Activated CD8-positive, alpha-beta T cell treated with anti-CD3 and anti-CD28 coated beads for 36 hours (primary cell): ENCODE data around the gene HOXC5. TPM values are rescaled to one million over a fixed set of nuclear protein-coding genes. Genes with fewer than 3 reads are reported as not detected.

Experiments
- ATAC-seq: fragments of 200-7000 bp; cut with Tn5 transposase; one replicate; pipeline ENCODE4 v1.10.0; 2021; ENCODE audit warnings: mild to moderate bottlenecking, moderate library complexity
- CTCF ChIA-PET: fragments of 350-600 bp; sonication (Branson Sonifier 250); formaldehyde crosslinking; loops from one replicate; lab custom pipeline; 2021; ENCODE audit warnings: antibody characterized with exemption; lab: Charles Lee
- POLR2A ChIA-PET: fragments of 350-600 bp; sonication (Branson Sonifier 250); formaldehyde crosslinking; loops from one replicate; lab custom pipeline; 2021; ENCODE audit warnings: antibody characterized with exemption; lab: Charles Lee
- DNase-seq: peaks from one replicate; pipeline ENCODE4 v3.0.0-alpha.2; 2020
- H3K27ac Mint-ChIP-seq: one replicate; pipeline ENCODE4 v1.8.0; 2021; ENCODE audit warnings: mild to moderate bottlenecking, mixed read lengths
- H3K27me3 Mint-ChIP-seq: one replicate; pipeline ENCODE4 v1.8.0; 2021; ENCODE audit warnings: mixed read lengths
- H3K36me3 Mint-ChIP-seq: one replicate; pipeline ENCODE4 v1.8.0; 2021; ENCODE audit warnings: low read depth, mixed read lengths
- H3K4me1 Mint-ChIP-seq: one replicate; pipeline ENCODE4 v1.8.0; 2021; ENCODE audit warnings: low read depth, mixed read lengths
- H3K4me3 Mint-ChIP-seq: one replicate; pipeline ENCODE4 v1.8.0; 2021; ENCODE audit warnings: mild to moderate bottlenecking, moderate library complexity, mixed read lengths
- H3K9me3 Mint-ChIP-seq: one replicate; pipeline ENCODE4 v1.8.0; 2021; ENCODE audit warnings: mixed read lengths
- CTCF ChIP-seq: fragments of 200-600 bp; IDR thresholded peaks from one replicate; pipeline ENCODE4 v1.8.0; 2022; ENCODE audit warnings: antibody characterized with exemption, mild to moderate bottlenecking
- intact Hi-C: fragments of 100-400 bp; cut with micrococcal nuclease; formaldehyde crosslinking; loops from one replicate; pipeline ENCODE4 v1.10.0; 2022
- total RNA-seq, 2 experiments: library from RNA; stranded (reverse); gene quantifications; one replicate each; pipeline ENCODE4 v1.2.3, GENCODE V29; 2021

The HOXC5 gene
- total RNA-seq, 2 experiments from 2014 or later, result not detected

- POLR2A ChIA-PET, result interaction anchor here (0.7 kb wide), 1 partner anchor 8 kb away, joined by 3 read pairs; no protein-coding TSS in a partner anchor
- H3K4me3 Mint-ChIP-seq, result no peak overlapping the region
- TF ChIP-seq CTCF, result no peak
- no peak overlapping the region for H3K27ac Mint-ChIP-seq
- H3K36me3 Mint-ChIP-seq, result no peaks in the 10 kb centered on the region
- intact Hi-C loops, result no loop called here
- peaks cover 17% of the 10 kb centered on the region for H3K4me1 Mint-ChIP-seq
- no peaks in the 10 kb centered on the region for H3K9me3 Mint-ChIP-seq
- no peak for DNase-seq
- ATAC-seq, result no peak
- H3K27me3 Mint-ChIP-seq, result peaks cover 84% of the 10 kb centered on the region
- CTCF ChIA-PET, result interaction anchor here (1.2 to 6.7 kb wide), 6 partner anchors 7 to 213 kb away, joined by 3 to 58 read pairs (median 8); partner anchors contain the start of genes HOXC10 and HOXC8
Measured at GRCh38 chr12:54001283-54002187, 31.3 kb upstream of the HOXC5 start.

GRCh38 chr12:54002278-54002914 is 30.5 kb upstream of the HOXC5 start:
- Mint-ChIP-seq H3K27ac (no peak overlapping the region), H3K4me1 (peaks cover 20% of the 10 kb centered on the region), H3K9me3 (no peaks in the 10 kb centered on the region), H3K4me3 (no peak overlapping the region), H3K27me3 (peaks cover 87% of the 10 kb centered on the region), H3K36me3 (no peaks in the 10 kb centered on the region)
- DNase-seq (no peak), ATAC-seq (no peak)
- intact Hi-C loops, result no loop called here
- ChIA-PET POLR2A (no interaction called here), CTCF (interaction anchor here (1.2 to 6.7 kb wide), 2 partner anchors 16 to 191 kb away, joined by 3 to 58 read pairs; partner anchors contain the start of gene HOXC10)
- no peak for TF ChIP-seq CTCF

GRCh38 chr12:54002915-54003389 is 29.9 kb upstream of the HOXC5 start:
- no peak overlapping the region for H3K27ac Mint-ChIP-seq
- H3K4me3 Mint-ChIP-seq, result no peak overlapping the region
- H3K27me3 Mint-ChIP-seq, result peaks cover 87% of the 10 kb centered on the region
- no peaks in the 10 kb centered on the region for H3K9me3 Mint-ChIP-seq
- ChIA-PET POLR2A (no interaction called here), CTCF (interaction anchor here (1.1 to 6.7 kb wide), 6 partner anchors 17 to 211 kb away, joined by 3 to 58 read pairs (median 4); partner anchors contain the start of gene HOXC10)
- H3K4me1 Mint-ChIP-seq, result peaks cover 16% of the 10 kb centered on the region
- no peaks in the 10 kb centered on the region for H3K36me3 Mint-ChIP-seq
- TF ChIP-seq CTCF, result no peak
- intact Hi-C loops, result no loop called here
- DNase-seq (no peak), ATAC-seq (no peak)

- peaks cover 15% of the 10 kb centered on the region for H3K4me1 Mint-ChIP-seq
- H3K27me3 Mint-ChIP-seq, result peaks cover 85% of the 10 kb centered on the region
- H3K27ac Mint-ChIP-seq, result no peak overlapping the region
- no peak for TF ChIP-seq CTCF
- ChIA-PET POLR2A (no interaction called here), CTCF (interaction anchor here (0.9 to 6.5 kb wide), 13 partner anchors 12 to 269 kb away, joined by 3 to 94 read pairs (median 8); partner anchors contain the start of genes HOXC10, HOXC5 and SMUG1)
- H3K36me3 Mint-ChIP-seq, result no peaks in the 10 kb centered on the region
- no peaks in the 10 kb centered on the region for H3K9me3 Mint-ChIP-seq
- DNase-seq (no peak), ATAC-seq (no peak)
- H3K4me3 Mint-ChIP-seq, result no peak overlapping the region
- intact Hi-C loops, result no loop called here
Measured at GRCh38 chr12:54003625-54004024, 29.2 kb upstream of the HOXC5 start.
